BLaER1 treated with 17β-estradiol and CSF1 and Interleukin-3, amounts not matched to agents 10 nM and 100 nM (cell line): Measurements from ENCODE around the gene SORCS2.

Experiments
- H3K27ac ChIP-seq, 11 experiments: shearing (Covaris generic); formaldehyde crosslinking; 2 replicates each; pipeline ENCODE4 v1.8.1; 2022
- H3K27me3 ChIP-seq, 11 experiments: shearing (Covaris generic); formaldehyde crosslinking; 2 replicates each; pipeline ENCODE4 v1.8.1; 2022
- H3K36me3 ChIP-seq, 11 experiments: shearing (Covaris generic); formaldehyde crosslinking; 2 replicates each; pipeline ENCODE4 v1.8.1; 2022
- H3K4me1 ChIP-seq, 10 experiments: shearing (Covaris generic); formaldehyde crosslinking; 2 replicates each; pipeline ENCODE4 v1.8.1; 2022
- H3K4me2 ChIP-seq, 11 experiments: shearing (Covaris generic); formaldehyde crosslinking; 2 replicates each; pipeline ENCODE4 v1.8.1; 2022
- H3K4me3 ChIP-seq, 10 experiments: shearing (Covaris generic); formaldehyde crosslinking; 2 replicates each; pipeline ENCODE4 v1.8.1; 2022
- H3K9ac ChIP-seq, 11 experiments: shearing (Covaris generic); formaldehyde crosslinking; 2 replicates each; pipeline ENCODE4 v1.8.1; 2022
- H3K9me3 ChIP-seq, 11 experiments: shearing (Covaris generic); formaldehyde crosslinking; replicated peaks in 1 of 11; 2 replicates each; pipeline ENCODE4 v1.8.1; 2022
- H4K20me1 ChIP-seq, 11 experiments: shearing (Covaris generic); formaldehyde crosslinking; 2 replicates each; pipeline ENCODE4 v1.8.1; 2022
- Cebpa-rat ChIP-seq, 11 experiments: shearing (Covaris generic); IDR thresholded peaks; 2 replicates each; pipeline ENCODE4 v1.8.1; 2022

The SORCS2 gene

GRCh38 chr4:7758476-7758875 lies 566.1 kb downstream of the SORCS2 start:
- Histone ChIP-seq H3K9me3 (no peaks in the 10 kb centered on the region), H3K4me1 (peaks cover 31 to 68% (median 43%) of the 10 kb centered on the region in 10 experiments), H3K4me2 (peak overlapping the region; percentile 4 to 88 (median 66); a peak in 12 of 22 replicates), H3K9ac (no peak overlapping the region), H4K20me1 (peaks cover 0 to 32% (median 0%) of the 10 kb centered on the region in 11 experiments; a peak in 4 of 22 replicates), H3K27me3 (peaks cover 0 to 16% (median 0%) of the 10 kb centered on the region in 11 experiments; a peak in 3 of 22 replicates), H3K27ac (no peak overlapping the region), H3K36me3 (peaks cover 0 to 12% (median 0%) of the 10 kb centered on the region in 11 experiments; a peak in 2 of 22 replicates), H3K4me3 (no peak overlapping the region)
- TF ChIP-seq Cebpa-rat (IDR thresholded peaks at IDR 0.05) = no peak

GRCh38 chr4:7759216-7759615 lies 566.9 kb downstream of the SORCS2 start:
- Histone ChIP-seq H3K36me3 (peaks cover 0 to 16% (median 0%) of the 10 kb centered on the region in 11 experiments; a peak in 2 of 22 replicates), H3K27ac (no peak overlapping the region), H3K27me3 (peaks cover 0 to 16% (median 0%) of the 10 kb centered on the region in 11 experiments; a peak in 3 of 22 replicates), H3K4me2 (peak overlapping the region; percentile 58 to 88 (median 72)), H3K4me3 (peak overlapping the region in 3 of 10 experiments; percentile 14 to 36 (median 22); a peak in 4 of 20 replicates), H4K20me1 (peaks cover 0 to 35% (median 0%) of the 10 kb centered on the region in 11 experiments; a peak in 4 of 22 replicates), H3K9me3 (no peaks in the 10 kb centered on the region), H3K4me1 (peaks cover 31 to 68% (median 43%) of the 10 kb centered on the region in 10 experiments), H3K9ac (peak overlapping the region in 3 of 11 experiments; percentile 1 to 34 (median 20); a peak in 3 of 22 replicates)
- no peak for TF ChIP-seq Cebpa-rat (IDR thresholded peaks at IDR 0.05)

GRCh38 chr4:7759635-7760034 lies 567.3 kb downstream of the SORCS2 start:
- H3K9me3 ChIP-seq = no peaks in the 10 kb centered on the region
- H3K4me2 ChIP-seq = peak overlapping the region; percentile 58 to 88 (median 72)
- H3K4me3 ChIP-seq = peak overlapping the region in 2 of 10 experiments; percentile 14 to 22; a peak in 2 of 20 replicates
- no peak overlapping the region for H3K27ac ChIP-seq
- peaks cover 0 to 16% (median 0%) of the 10 kb centered on the region in 11 experiments; a peak in 2 of 22 replicates for H3K36me3 ChIP-seq
- peak overlapping the region in 3 of 11 experiments; percentile 20 to 37 (median 34); a peak in 2 of 22 replicates for H3K9ac ChIP-seq
- peaks cover 31 to 68% (median 43%) of the 10 kb centered on the region in 10 experiments for H3K4me1 ChIP-seq
- peaks cover 0 to 16% (median 0%) of the 10 kb centered on the region in 11 experiments; a peak in 3 of 22 replicates for H3K27me3 ChIP-seq
- peaks cover 0 to 37% (median 0%) of the 10 kb centered on the region in 11 experiments; a peak in 6 of 22 replicates for H4K20me1 ChIP-seq
- TF ChIP-seq Cebpa-rat (IDR thresholded peaks at IDR 0.05) = no peak

- peaks cover 0 to 17% (median 0%) of the 10 kb centered on the region in 11 experiments; a peak in 3 of 22 replicates for H3K36me3 ChIP-seq
- H4K20me1 ChIP-seq = peaks cover 0 to 42% (median 0%) of the 10 kb centered on the region in 11 experiments; a peak in 7 of 22 replicates
Measured at GRCh38 chr4:7760228-7760627, 567.9 kb downstream of the SORCS2 start.

GRCh38 chr4:7760706-7761105 lies 568.4 kb downstream of the SORCS2 start:
- Histone ChIP-seq H3K9me3 (no peaks in the 10 kb centered on the region), H3K4me3 (no peak overlapping the region), H3K4me1 (peaks cover 31 to 62% (median 43%) of the 10 kb centered on the region in 10 experiments), H4K20me1 (peaks cover 0 to 42% (median 0%) of the 10 kb centered on the region in 11 experiments; a peak in 8 of 22 replicates), H3K27ac (peak overlapping the region in 1 of 11 experiments; percentile 36; a peak in 1 of 22 replicates), H3K36me3 (peaks cover 0 to 22% (median 0%) of the 10 kb centered on the region in 11 experiments; a peak in 3 of 22 replicates), H3K9ac (no peak overlapping the region), H3K27me3 (peaks cover 0 to 10% (median 0%) of the 10 kb centered on the region in 11 experiments; a peak in 3 of 22 replicates), H3K4me2 (peak overlapping the region in 3 of 11 experiments; percentile 77 to 87 (median 86); a peak in 3 of 22 replicates)
- no peak for TF ChIP-seq Cebpa-rat (IDR thresholded peaks at IDR 0.05)

More at GRCh38 chr4:7760228-7760627, 567.9 kb downstream of the SORCS2 start:
- Histone ChIP-seq H3K4me1 (peaks cover 31 to 67% (median 43%) of the 10 kb centered on the region in 10 experiments), H3K4me2 (peak overlapping the region in 5 of 11 experiments; percentile 72 to 88 (median 86); a peak in 7 of 22 replicates), H3K4me3 (no peak overlapping the region), H3K27me3 (peaks cover 0 to 15% (median 0%) of the 10 kb centered on the region in 11 experiments; a peak in 3 of 22 replicates), H3K9ac (no peak overlapping the region), H3K9me3 (no peaks in the 10 kb centered on the region), H3K27ac (no peak overlapping the region; a peak in 1 of 22 replicates)
- no peak for TF ChIP-seq Cebpa-rat (IDR thresholded peaks at IDR 0.05)

- no peak overlapping the region for H3K27ac ChIP-seq
- H3K4me1 ChIP-seq = peaks cover 31 to 56% (median 42%) of the 10 kb centered on the region in 10 experiments
- no peak overlapping the region for H3K9ac ChIP-seq
- peaks cover 0 to 27% (median 0%) of the 10 kb centered on the region in 11 experiments; a peak in 3 of 22 replicates for H3K36me3 ChIP-seq
- H3K9me3 ChIP-seq = no peaks in the 10 kb centered on the region
- no peak for TF ChIP-seq Cebpa-rat (IDR thresholded peaks at IDR 0.05)
- peaks cover 0 to 42% (median 0%) of the 10 kb centered on the region in 11 experiments; a peak in 8 of 22 replicates for H4K20me1 ChIP-seq
- peak overlapping the region in 1 of 11 experiments; percentile 49; a peak in 2 of 22 replicates for H3K4me2 ChIP-seq
- no peak overlapping the region for H3K4me3 ChIP-seq
- H3K27me3 ChIP-seq = peaks cover 0 to 6% (median 0%) of the 10 kb centered on the region in 11 experiments; a peak in 1 of 22 replicates
Measured at GRCh38 chr4:7761312-7761711, 569.0 kb downstream of the SORCS2 start.

GRCh38 chr4:7761720-7762119 lies 569.4 kb downstream of the SORCS2 start:
- Histone ChIP-seq H3K27ac (no peak overlapping the region), H3K4me2 (peak overlapping the region in 6 of 11 experiments; percentile 0 to 49 (median 7); a peak in 7 of 22 replicates), H3K4me1 (peaks cover 28 to 52% (median 38%) of the 10 kb centered on the region in 10 experiments), H4K20me1 (peaks cover 0 to 42% (median 0%) of the 10 kb centered on the region in 11 experiments; a peak in 8 of 22 replicates), H3K9me3 (no peaks in the 10 kb centered on the region), H3K4me3 (no peak overlapping the region), H3K36me3 (peaks cover 0 to 31% (median 0%) of the 10 kb centered on the region in 11 experiments; a peak in 3 of 22 replicates), H3K9ac (no peak overlapping the region), H3K27me3 (peaks cover 0 to 6% (median 0%) of the 10 kb centered on the region in 11 experiments; a peak in 2 of 22 replicates)
- no peak for TF ChIP-seq Cebpa-rat (IDR thresholded peaks at IDR 0.05)

GRCh38 chr4:7762376-7763030 lies 570.2 kb downstream of the SORCS2 start:
- no peak for TF ChIP-seq Cebpa-rat (IDR thresholded peaks at IDR 0.05)
- peaks cover 24 to 44% (median 32%) of the 10 kb centered on the region in 10 experiments for H3K4me1 ChIP-seq
- peaks cover 0 to 34% (median 0%) of the 10 kb centered on the region in 11 experiments; a peak in 3 of 22 replicates for H3K36me3 ChIP-seq
- no peak overlapping the region for H3K9ac ChIP-seq
- H3K4me3 ChIP-seq = no peak overlapping the region
- peaks cover 0 to 41% (median 0%) of the 10 kb centered on the region in 11 experiments; a peak in 8 of 22 replicates for H4K20me1 ChIP-seq
- no peaks in the 10 kb centered on the region for H3K9me3 ChIP-seq
- H3K4me2 ChIP-seq = peak overlapping the region in 6 of 11 experiments; percentile 0 to 49 (median 7); a peak in 6 of 22 replicates
- H3K27ac ChIP-seq = no peak overlapping the region
- peaks cover 0 to 6% (median 0%) of the 10 kb centered on the region in 11 experiments; a peak in 3 of 22 replicates for H3K27me3 ChIP-seq
